KOPT-K1 (cell line): ENCODE results near the gene IFITM1.

Source experiments
- H3K27ac ChIP-seq: fragments of 200-600 bp; sonication (generic); 2 replicates; pipeline ENCODE4 v1.5.1; 2016; ENCODE audit warnings: antibody characterized with exemption, mild to moderate bottlenecking, low read depth, low read length; ENCODE audit not compliant: poor library complexity, severe bottlenecking
- H3K36me3 ChIP-seq: fragments of 200-600 bp; sonication (generic); 2 replicates; pipeline ENCODE4 v1.5.1; 2017; ENCODE audit warnings: antibody characterized with exemption, mild to moderate bottlenecking, low read length, moderate library complexity; ENCODE audit not compliant: insufficient read depth
- H3K9me3 ChIP-seq: fragments of 200-600 bp; sonication (generic); 2 replicates; pipeline ENCODE4 v1.5.1; 2017; ENCODE audit warnings: antibody characterized with exemption, low read length, mild to moderate bottlenecking; ENCODE audit not compliant: insufficient read depth, poor library complexity, severe bottlenecking

The IFITM1 gene

GRCh38 chr11:363948-364761 is 50.3 kb downstream of the IFITM1 start:
- H3K27ac ChIP-seq: no peak overlapping the region
- H3K36me3 ChIP-seq: no peaks in the 10 kb centered on the region
- H3K9me3 ChIP-seq: no peaks in the 10 kb centered on the region
